ENCODE results near the gene INPP5J.
"Not testable (repeated sequence)": the region's sequence is repeated elsewhere in the genome, so short reads cannot be mapped to it uniquely, and the experiment has no call there.

Gene INPP5J, protein sequence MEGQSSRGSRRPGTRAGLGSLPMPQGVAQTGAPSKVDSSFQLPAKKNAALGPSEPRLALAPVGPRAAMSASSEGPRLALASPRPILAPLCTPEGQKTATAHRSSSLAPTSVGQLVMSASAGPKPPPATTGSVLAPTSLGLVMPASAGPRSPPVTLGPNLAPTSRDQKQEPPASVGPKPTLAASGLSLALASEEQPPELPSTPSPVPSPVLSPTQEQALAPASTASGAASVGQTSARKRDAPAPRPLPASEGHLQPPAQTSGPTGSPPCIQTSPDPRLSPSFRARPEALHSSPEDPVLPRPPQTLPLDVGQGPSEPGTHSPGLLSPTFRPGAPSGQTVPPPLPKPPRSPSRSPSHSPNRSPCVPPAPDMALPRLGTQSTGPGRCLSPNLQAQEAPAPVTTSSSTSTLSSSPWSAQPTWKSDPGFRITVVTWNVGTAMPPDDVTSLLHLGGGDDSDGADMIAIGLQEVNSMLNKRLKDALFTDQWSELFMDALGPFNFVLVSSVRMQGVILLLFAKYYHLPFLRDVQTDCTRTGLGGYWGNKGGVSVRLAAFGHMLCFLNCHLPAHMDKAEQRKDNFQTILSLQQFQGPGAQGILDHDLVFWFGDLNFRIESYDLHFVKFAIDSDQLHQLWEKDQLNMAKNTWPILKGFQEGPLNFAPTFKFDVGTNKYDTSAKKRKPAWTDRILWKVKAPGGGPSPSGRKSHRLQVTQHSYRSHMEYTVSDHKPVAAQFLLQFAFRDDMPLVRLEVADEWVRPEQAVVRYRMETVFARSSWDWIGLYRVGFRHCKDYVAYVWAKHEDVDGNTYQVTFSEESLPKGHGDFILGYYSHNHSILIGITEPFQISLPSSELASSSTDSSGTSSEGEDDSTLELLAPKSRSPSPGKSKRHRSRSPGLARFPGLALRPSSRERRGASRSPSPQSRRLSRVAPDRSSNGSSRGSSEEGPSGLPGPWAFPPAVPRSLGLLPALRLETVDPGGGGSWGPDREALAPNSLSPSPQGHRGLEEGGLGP

GRCh38 chr22:31122532-31123291 lies at the start of gene INPP5J:
TSS of gene INPP5J (plus strand) at chr22:31122966. CDS start at chr22:31123015, 49 bp downstream.
- Histone ChIP-seq H3K9ac (ENCODE audit: low read length) (peak within 1 kb of the TSS; percentile 53), H3K4me3 (ENCODE audit: low read length) (peak within 1 kb of the TSS; percentile 59), H3K27ac (ENCODE audit: low read length) (no peak within 1 kb of the TSS), H3K27me3 (ENCODE audit: control insufficient read depth, insufficient read depth, low read length) (no peaks in the 10 kb centered on the region), H3K36me3 (ENCODE audit: control insufficient read depth, low read depth, low read length) (no peaks in the 10 kb centered on the region), H3K9me3 (ENCODE audit: control insufficient read depth, low read depth, low read length) (no peaks in the 10 kb centered on the region), H3K4me1 (ENCODE audit: control insufficient read depth, low read depth, low read length) (peaks cover 22% of the 10 kb centered on the region)

DNA sequence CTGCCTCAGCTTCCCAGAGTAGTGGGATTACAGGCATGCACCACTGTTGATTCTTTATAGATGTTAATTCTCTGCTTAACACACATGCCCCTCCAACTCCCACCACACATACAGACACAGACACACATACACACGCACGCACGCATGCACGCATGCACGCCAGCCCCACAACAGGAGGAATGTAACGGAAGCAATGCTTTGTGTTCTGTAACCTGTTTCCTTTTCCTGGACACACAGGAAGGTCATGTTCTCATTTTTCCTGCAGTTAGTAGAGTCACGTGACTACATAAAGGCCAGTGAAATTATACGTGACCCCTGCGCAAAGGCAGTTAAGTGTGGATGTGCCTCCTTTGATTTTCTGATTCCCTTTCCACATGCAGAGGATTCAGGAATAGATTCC lies 49.6 kb upstream of the INPP5J start:
- not testable (repeated sequence) for H3K27ac ChIP-seq (ENCODE audit: low read length); H3K36me3 ChIP-seq (ENCODE audit: control insufficient read depth, low read depth, low read length); H3K4me1 ChIP-seq (ENCODE audit: control insufficient read depth, low read depth, low read length); H3K4me3 ChIP-seq (ENCODE audit: low read length); H3K9ac ChIP-seq (ENCODE audit: low read length); H3K9me3 ChIP-seq (ENCODE audit: control insufficient read depth, low read depth, low read length); H3K27me3 ChIP-seq (ENCODE audit: control insufficient read depth, insufficient read depth, low read length)

GRCh38 chr22:31073545-31074145 lies 49.1 kb upstream of the INPP5J start:
- H3K4me3 ChIP-seq (ENCODE audit: low read length); H3K4me1 ChIP-seq (ENCODE audit: control insufficient read depth, low read depth, low read length); H3K27me3 ChIP-seq (ENCODE audit: control insufficient read depth, insufficient read depth, low read length); H3K9me3 ChIP-seq (ENCODE audit: control insufficient read depth, low read depth, low read length); H3K36me3 ChIP-seq (ENCODE audit: control insufficient read depth, low read depth, low read length); H3K9ac ChIP-seq (ENCODE audit: low read length); H3K27ac ChIP-seq (ENCODE audit: low read length): not testable (repeated sequence)

GRCh38 chr22:31075961-31076360 lies 46.8 kb upstream of the INPP5J start:
- Histone ChIP-seq H3K36me3 (ENCODE audit: control insufficient read depth, low read depth, low read length) (no peaks in the 10 kb centered on the region), H3K27ac (ENCODE audit: low read length) (no peak overlapping the region), H3K9ac (ENCODE audit: low read length) (no peak overlapping the region), H3K9me3 (ENCODE audit: control insufficient read depth, low read depth, low read length) (no peaks in the 10 kb centered on the region), H3K4me1 (ENCODE audit: control insufficient read depth, low read depth, low read length) (no peaks in the 10 kb centered on the region), H3K4me3 (ENCODE audit: low read length) (no peak overlapping the region), H3K27me3 (ENCODE audit: control insufficient read depth, insufficient read depth, low read length) (no peaks in the 10 kb centered on the region)

GRCh38 chr22:31077681-31078080 lies 45.1 kb upstream of the INPP5J start:
- Histone ChIP-seq H3K9me3 (ENCODE audit: control insufficient read depth, low read depth, low read length) (no peaks in the 10 kb centered on the region), H3K36me3 (ENCODE audit: control insufficient read depth, low read depth, low read length) (no peaks in the 10 kb centered on the region), H3K27ac (ENCODE audit: low read length) (no peak overlapping the region)

GRCh38 chr22:31078389-31078788 lies 44.4 kb upstream of the INPP5J start:
- peaks cover 10% of the 10 kb centered on the region for H3K4me1 ChIP-seq (ENCODE audit: control insufficient read depth, low read depth, low read length)
- not testable (repeated sequence) for H3K9me3 ChIP-seq (ENCODE audit: control insufficient read depth, low read depth, low read length); H3K4me3 ChIP-seq (ENCODE audit: low read length); H3K36me3 ChIP-seq (ENCODE audit: control insufficient read depth, low read depth, low read length); H3K27ac ChIP-seq (ENCODE audit: low read length); H3K9ac ChIP-seq (ENCODE audit: low read length)
- peaks cover 11% of the 10 kb centered on the region for H3K27me3 ChIP-seq (ENCODE audit: control insufficient read depth, insufficient read depth, low read length)

More at GRCh38 chr22:31077681-31078080, 45.1 kb upstream of the INPP5J start:
- peaks cover 5% of the 10 kb centered on the region for H3K4me1 ChIP-seq (ENCODE audit: control insufficient read depth, low read depth, low read length)
- H3K27me3 ChIP-seq (ENCODE audit: control insufficient read depth, insufficient read depth, low read length) = peaks cover 11% of the 10 kb centered on the region
- no peak overlapping the region for H3K4me3 ChIP-seq (ENCODE audit: low read length)
- H3K9ac ChIP-seq (ENCODE audit: low read length) = no peak overlapping the region

GRCh38 chr22:31079095-31079642 lies 43.6 kb upstream of the INPP5J start:
- H3K9me3 ChIP-seq (ENCODE audit: control insufficient read depth, low read depth, low read length) = no peaks in the 10 kb centered on the region
- peaks cover 18% of the 10 kb centered on the region for H3K4me1 ChIP-seq (ENCODE audit: control insufficient read depth, low read depth, low read length)
- H3K27me3 ChIP-seq (ENCODE audit: control insufficient read depth, insufficient read depth, low read length) = peaks cover 11% of the 10 kb centered on the region
- no peaks in the 10 kb centered on the region for H3K36me3 ChIP-seq (ENCODE audit: control insufficient read depth, low read depth, low read length)
- no peak overlapping the region for H3K27ac ChIP-seq (ENCODE audit: low read length)
- no peak overlapping the region for H3K9ac ChIP-seq (ENCODE audit: low read length)
- H3K4me3 ChIP-seq (ENCODE audit: low read length) = no peak overlapping the region

DNA sequence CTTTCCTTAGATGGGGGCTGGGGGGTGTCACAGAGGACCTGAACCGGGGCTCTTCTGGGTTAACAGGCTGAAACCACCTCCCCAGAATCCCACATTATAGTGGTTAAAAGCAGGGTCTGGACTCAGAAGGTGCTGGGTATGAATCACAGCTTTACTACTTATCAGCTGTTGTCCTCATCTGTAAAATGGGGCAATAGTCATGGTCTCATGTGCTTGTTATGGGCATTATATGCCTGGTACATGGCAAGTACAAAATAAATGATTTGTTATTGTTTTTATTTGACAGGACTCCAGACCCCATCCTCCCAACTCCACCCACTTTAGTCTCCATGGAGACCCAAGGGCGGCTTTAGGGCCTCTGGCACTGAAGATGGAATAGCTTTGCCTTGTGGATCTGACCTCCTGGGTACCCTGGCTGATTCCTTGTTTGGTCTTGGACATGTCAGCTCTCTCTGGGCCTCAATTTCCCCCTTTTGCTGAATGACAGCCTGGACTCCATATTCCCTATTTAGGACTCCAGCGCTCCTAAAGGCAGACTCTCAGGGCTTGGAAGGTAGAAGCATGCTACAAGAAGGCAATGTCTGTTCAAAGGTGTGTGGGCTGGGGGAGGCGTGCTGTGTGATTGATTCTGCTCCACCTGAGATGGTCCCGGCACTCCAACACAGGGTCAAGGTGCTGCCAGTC lies 42.5 kb upstream of the INPP5J start:
- Histone ChIP-seq H3K36me3 (ENCODE audit: control insufficient read depth, low read depth, low read length) (no peaks in the 10 kb centered on the region), H3K9ac (ENCODE audit: low read length) (peak overlapping the region; percentile 73), H3K4me3 (ENCODE audit: low read length) (peak overlapping the region; percentile 59), H3K27me3 (ENCODE audit: control insufficient read depth, insufficient read depth, low read length) (peaks cover 11% of the 10 kb centered on the region), H3K27ac (ENCODE audit: low read length) (no peak overlapping the region), H3K9me3 (ENCODE audit: control insufficient read depth, low read depth, low read length) (no peaks in the 10 kb centered on the region), H3K4me1 (ENCODE audit: control insufficient read depth, low read depth, low read length) (peaks cover 19% of the 10 kb centered on the region)

GRCh38 chr22:31080848-31081649 lies 41.7 kb upstream of the INPP5J start, which contains the start of gene SMTN:
TSS of gene SMTN (plus strand) at chr22:31081318. CDS start at chr22:31083259, 1,941 bp downstream.
- Histone ChIP-seq H3K4me3 (ENCODE audit: low read length) (peak within 1 kb of the TSS; percentile 59), H3K27ac (ENCODE audit: low read length) (peak within 1 kb of the TSS; percentile 33), H3K27me3 (ENCODE audit: control insufficient read depth, insufficient read depth, low read length) (peaks cover 11% of the 10 kb centered on the region), H3K4me1 (ENCODE audit: control insufficient read depth, low read depth, low read length) (peaks cover 23% of the 10 kb centered on the region), H3K36me3 (ENCODE audit: control insufficient read depth, low read depth, low read length) (no peaks in the 10 kb centered on the region), H3K9me3 (ENCODE audit: control insufficient read depth, low read depth, low read length) (no peaks in the 10 kb centered on the region), H3K9ac (ENCODE audit: low read length) (peak within 1 kb of the TSS; percentile 73)

Data from iPS-18a (cell line).